Dendritic cell treated with granulocyte-macrophage colony-stimulating factor and Interleukin-4, amounts not matched to agents 40 ng/mL and 50 ng/mL, for 4 days (primary cell): ENCODE results near the gene ACADVL.

Experiments used
- H3K27ac Mint-ChIP-seq: one replicate; pipeline ENCODE4 v1.8.0; 2022; ENCODE audit warnings: mild to moderate bottlenecking, mixed read lengths
- H3K27me3 Mint-ChIP-seq: one replicate; pipeline ENCODE4 v1.8.0; 2022; ENCODE audit warnings: mild to moderate bottlenecking, mixed read lengths
- H3K36me3 Mint-ChIP-seq: one replicate; pipeline ENCODE4 v1.8.0; 2022; ENCODE audit warnings: low read depth, mixed read lengths
- H3K4me1 Mint-ChIP-seq: one replicate; pipeline ENCODE4 v1.8.0; 2022; ENCODE audit warnings: low read depth, mixed read lengths
- H3K4me3 Mint-ChIP-seq: one replicate; pipeline ENCODE4 v1.8.0; 2022; ENCODE audit warnings: mild to moderate bottlenecking, moderate library complexity, mixed read lengths
- H3K9me3 Mint-ChIP-seq: one replicate; pipeline ENCODE4 v1.8.0; 2022; ENCODE audit warnings: mixed read lengths
- intact Hi-C: fragments of 100-400 bp; cut with micrococcal nuclease; formaldehyde crosslinking; loops from one replicate; pipeline ENCODE4 v1.15.0; 2022

Gene ACADVL

GRCh38 chr17:7250695-7251627 lies 31.2 kb downstream of the ACADVL start:
- Mint-ChIP-seq H3K27me3 (no peaks in the 10 kb centered on the region), H3K9me3 (no peaks in the 10 kb centered on the region), H3K4me3 (peak overlapping the region; percentile 96), H3K27ac (peak overlapping the region; percentile 100), H3K36me3 (peaks cover 82% of the 10 kb centered on the region), H3K4me1 (peaks cover 58% of the 10 kb centered on the region)
- intact Hi-C loops: loop anchor here (5.0 kb wide), 2 partner anchors 34 to 56 kb away; partner anchors contain the start of genes ACADVL, DLG4 and EIF5A

DNA sequence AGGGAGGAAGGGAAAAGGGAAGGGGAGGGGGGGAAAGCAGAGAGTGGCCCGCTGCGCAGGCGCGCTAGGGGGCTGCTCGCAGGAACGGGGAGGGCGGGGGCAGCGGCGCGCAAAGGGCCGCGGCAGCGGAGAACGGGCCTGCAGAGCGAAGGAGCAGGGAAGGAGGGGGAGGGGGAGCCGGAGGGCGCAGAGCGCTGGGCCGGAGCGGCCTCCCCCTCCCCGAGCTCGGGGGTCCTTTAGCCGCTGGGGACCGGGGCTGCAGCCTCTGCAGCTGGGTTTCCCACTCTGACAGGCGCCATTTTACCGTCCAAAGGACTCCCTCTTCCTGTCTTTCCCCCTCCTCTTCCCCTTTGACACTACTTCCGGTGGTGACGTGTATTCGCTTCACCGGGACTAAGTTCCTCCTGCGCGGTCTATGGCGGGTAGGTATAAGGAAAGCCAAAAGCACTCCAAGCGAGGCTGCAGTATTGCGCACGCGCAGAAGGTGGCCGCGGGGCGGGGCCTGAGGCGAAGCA lies 32.0 kb downstream of the ACADVL start, which contains the start of gene CTDNEP1:
Gene CTDNEP1 (minus strand): TSS at position 74 of the 515 bp plus-strand sequence. CDS start 438 bp downstream, outside the sequence.
- Mint-ChIP-seq H3K27me3 (no peaks in the 10 kb centered on the region), H3K4me3 (peak within 1 kb of the TSS; percentile 96), H3K27ac (peak within 1 kb of the TSS; percentile 100), H3K36me3 (peaks cover 82% of the 10 kb centered on the region), H3K4me1 (peaks cover 50% of the 10 kb centered on the region), H3K9me3 (no peaks in the 10 kb centered on the region)
- intact Hi-C loops: loop anchor here (1.0 to 5.0 kb wide), 5 partner anchors 9 to 56 kb away; partner anchors contain the start of genes ACADVL, DLG4, EIF5A and GABARAP

GRCh38 chr17:7252176-7253043 lies 32.7 kb downstream of the ACADVL start, which contains the start of gene ELP5:
Gene ELP5 (plus strand): TSS chr17:7252215. CDS start chr17:7252551, 336 bp downstream.
- peaks cover 82% of the 10 kb centered on the region for H3K36me3 Mint-ChIP-seq
- H3K4me3 Mint-ChIP-seq: peak within 1 kb of the TSS; percentile 96
- intact Hi-C loops: loop anchor here (1.0 to 5.0 kb wide), 5 partner anchors 10 to 55 kb away; partner anchors contain the start of genes ACADVL, DLG4, EIF5A and GABARAP
- no peaks in the 10 kb centered on the region for H3K27me3 Mint-ChIP-seq
- H3K27ac Mint-ChIP-seq: peak within 1 kb of the TSS; percentile 100
- no peaks in the 10 kb centered on the region for H3K9me3 Mint-ChIP-seq
- peaks cover 46% of the 10 kb centered on the region for H3K4me1 Mint-ChIP-seq

DNA sequence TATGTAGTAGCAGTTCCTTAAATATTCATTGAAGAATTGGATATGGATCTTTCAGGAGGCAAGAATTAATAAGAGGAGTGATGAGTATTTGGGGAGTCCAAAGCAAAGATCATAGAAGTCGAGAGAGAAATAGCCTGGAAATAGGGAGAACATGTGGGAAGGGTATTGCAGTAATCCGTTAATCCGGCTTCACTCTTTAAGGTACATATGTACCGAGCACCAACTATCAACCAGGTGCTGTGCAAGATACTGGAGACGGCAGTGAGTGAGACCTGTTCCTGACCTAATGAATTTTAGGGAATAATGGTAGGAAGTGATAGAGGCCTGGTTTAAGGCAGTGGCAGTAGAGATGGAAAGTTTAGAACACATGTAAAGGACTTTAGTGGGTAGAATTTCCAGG lies 33.3 kb downstream of the ACADVL start:
- H3K36me3 Mint-ChIP-seq: peaks cover 88% of the 10 kb centered on the region
- H3K4me1 Mint-ChIP-seq: peaks cover 48% of the 10 kb centered on the region
- peak overlapping the region; percentile 96 for H3K4me3 Mint-ChIP-seq
- H3K27me3 Mint-ChIP-seq: no peaks in the 10 kb centered on the region
- H3K27ac Mint-ChIP-seq: peak overlapping the region; percentile 100
- intact Hi-C loops: loop anchor here (5.0 kb wide), 2 partner anchors 36 to 54 kb away; partner anchors contain the start of genes ACADVL, DLG4 and EIF5A
- no peaks in the 10 kb centered on the region for H3K9me3 Mint-ChIP-seq

GRCh38 chr17:7254511-7254910 lies 34.8 kb downstream of the ACADVL start:
- peaks cover 49% of the 10 kb centered on the region for H3K4me1 Mint-ChIP-seq
- H3K4me3 Mint-ChIP-seq: no peak overlapping the region
- H3K27ac Mint-ChIP-seq: peak overlapping the region; percentile 61
- intact Hi-C loops: loop anchor here (5.0 kb wide), 2 partner anchors 37 to 53 kb away; partner anchors contain the start of genes ACADVL, DLG4 and EIF5A
- H3K27me3 Mint-ChIP-seq: no peaks in the 10 kb centered on the region
- H3K9me3 Mint-ChIP-seq: no peaks in the 10 kb centered on the region
- peaks cover 87% of the 10 kb centered on the region for H3K36me3 Mint-ChIP-seq

GRCh38 chr17:7256766-7257456 lies 37.2 kb downstream of the ACADVL start:
- H3K36me3 Mint-ChIP-seq: peaks cover 72% of the 10 kb centered on the region
- peaks cover 12% of the 10 kb centered on the region for H3K27me3 Mint-ChIP-seq
- intact Hi-C loops: no loop called here
- peaks cover 43% of the 10 kb centered on the region for H3K4me1 Mint-ChIP-seq
- no peaks in the 10 kb centered on the region for H3K9me3 Mint-ChIP-seq
- no peak overlapping the region for H3K27ac Mint-ChIP-seq
- H3K4me3 Mint-ChIP-seq: no peak overlapping the region

DNA sequence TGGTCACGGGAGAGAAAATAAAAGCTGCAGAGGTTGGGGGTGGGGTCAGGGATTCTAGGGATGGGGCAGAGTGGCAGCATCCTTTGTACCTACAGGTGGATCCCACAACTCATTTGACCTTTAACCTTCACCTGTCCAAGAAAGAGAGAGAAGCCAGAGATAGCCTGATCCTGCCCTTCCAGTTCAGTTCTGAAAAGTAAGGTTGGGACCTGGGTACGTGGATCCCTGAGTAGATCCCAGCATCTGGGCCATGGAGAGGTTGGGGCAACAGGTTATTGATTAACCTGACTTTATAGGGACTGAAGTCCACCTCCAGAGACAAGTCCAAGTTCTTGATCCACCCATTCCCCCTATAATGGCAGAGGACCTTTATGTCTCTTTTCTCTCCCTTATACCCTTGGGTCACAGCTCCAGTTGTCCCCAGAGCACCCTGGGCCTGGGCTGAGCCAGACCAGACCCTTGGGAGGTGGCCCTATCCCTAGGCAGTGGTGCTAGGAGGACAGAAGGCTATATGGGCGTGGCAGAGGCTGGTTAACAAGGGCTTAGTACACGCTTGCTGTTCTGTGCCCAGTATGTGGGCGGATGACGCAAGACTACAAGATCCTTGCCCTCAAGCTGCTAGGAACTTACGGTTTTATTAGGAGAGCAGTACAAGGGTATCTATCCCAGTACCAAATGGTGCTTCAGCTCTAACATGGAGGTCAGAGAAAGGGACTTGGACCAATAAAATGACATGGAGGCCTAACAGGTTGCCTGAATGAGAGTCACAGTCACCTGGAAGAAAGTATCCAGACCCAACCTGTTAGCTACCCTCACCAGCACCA lies 39.2 kb downstream of the ACADVL start:
- Mint-ChIP-seq H3K4me3 (no peak overlapping the region), H3K4me1 (peaks cover 45% of the 10 kb centered on the region), H3K27me3 (peaks cover 27% of the 10 kb centered on the region), H3K9me3 (no peaks in the 10 kb centered on the region), H3K27ac (peak overlapping the region; percentile 51), H3K36me3 (peaks cover 52% of the 10 kb centered on the region)
- intact Hi-C loops: no loop called here

DNA sequence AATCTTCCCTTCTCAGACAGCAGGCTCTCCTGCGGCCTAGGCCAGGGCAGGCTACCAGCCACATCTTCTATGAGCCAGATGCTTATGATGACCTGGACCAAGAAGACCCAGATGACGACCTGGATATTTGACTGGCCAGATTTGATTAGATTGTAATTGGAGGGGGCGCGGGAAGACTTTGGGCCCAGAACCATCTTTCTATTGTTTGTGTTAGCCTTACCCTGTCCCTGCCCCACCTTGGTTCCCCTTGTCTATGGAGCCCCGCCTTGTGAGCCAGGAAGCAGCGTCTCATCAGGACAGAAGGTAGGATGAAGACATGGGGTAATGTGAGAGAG lies 39.8 kb downstream of the ACADVL start:
- Mint-ChIP-seq H3K9me3 (no peaks in the 10 kb centered on the region), H3K4me3 (no peak overlapping the region)

GRCh38 chr17:7260151-7260550 lies 40.4 kb downstream of the ACADVL start:
- peaks cover 39% of the 10 kb centered on the region for H3K27me3 Mint-ChIP-seq
- peaks cover 43% of the 10 kb centered on the region for H3K4me1 Mint-ChIP-seq
- peaks cover 40% of the 10 kb centered on the region for H3K36me3 Mint-ChIP-seq
- no peak overlapping the region for H3K4me3 Mint-ChIP-seq
- intact Hi-C loops: no loop called here
- no peaks in the 10 kb centered on the region for H3K9me3 Mint-ChIP-seq
- no peak overlapping the region for H3K27ac Mint-ChIP-seq

More for the DNA sequence above, 39.8 kb downstream of the ACADVL start:
- H3K27ac Mint-ChIP-seq: peak overlapping the region; percentile 51
- peaks cover 33% of the 10 kb centered on the region for H3K27me3 Mint-ChIP-seq
- H3K36me3 Mint-ChIP-seq: peaks cover 46% of the 10 kb centered on the region
- peaks cover 47% of the 10 kb centered on the region for H3K4me1 Mint-ChIP-seq
- intact Hi-C loops: no loop called here

DNA sequence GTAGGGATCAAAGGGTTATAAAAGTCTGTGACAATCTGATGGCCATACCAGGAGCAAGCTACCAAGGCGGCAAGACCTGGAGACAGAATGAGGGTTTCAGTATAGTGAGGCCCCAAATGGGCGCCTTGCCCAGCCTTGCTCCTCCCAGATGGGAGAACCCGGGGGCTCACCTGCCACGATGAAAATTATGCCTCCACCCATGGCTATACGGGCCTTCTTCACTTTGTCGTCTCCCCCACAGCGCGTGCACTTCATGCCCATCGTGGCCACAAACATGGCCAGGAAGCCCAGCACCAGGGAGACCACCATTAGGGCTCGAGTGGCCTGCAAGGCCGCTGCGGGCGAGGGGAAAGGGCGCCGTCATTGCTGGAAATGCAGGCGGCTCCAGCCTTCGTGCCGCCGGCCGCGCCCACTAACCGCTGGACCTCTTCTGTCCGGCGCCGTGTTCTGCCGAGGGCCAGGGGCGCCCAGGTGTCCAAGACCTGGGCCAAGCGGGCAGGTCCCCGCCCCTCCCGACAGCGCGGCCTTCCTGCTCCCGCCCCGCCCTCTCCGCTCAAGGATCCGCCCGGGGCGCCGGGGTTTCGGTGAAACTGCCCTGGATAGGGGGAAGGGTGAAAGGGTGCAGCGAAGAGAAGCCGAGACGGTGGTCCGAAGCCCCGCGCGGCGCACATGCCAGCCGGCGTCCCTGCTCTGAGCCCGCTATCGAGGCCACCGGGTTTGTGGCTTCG lies 41.1 kb downstream of the ACADVL start:
- peaks cover 43% of the 10 kb centered on the region for H3K4me1 Mint-ChIP-seq
- peak overlapping the region; percentile 25 for H3K27ac Mint-ChIP-seq
- peaks cover 42% of the 10 kb centered on the region for H3K27me3 Mint-ChIP-seq
- intact Hi-C loops: no loop called here
- H3K36me3 Mint-ChIP-seq: peaks cover 33% of the 10 kb centered on the region
- H3K9me3 Mint-ChIP-seq: no peaks in the 10 kb centered on the region
- peak overlapping the region; percentile 63 for H3K4me3 Mint-ChIP-seq

DNA sequence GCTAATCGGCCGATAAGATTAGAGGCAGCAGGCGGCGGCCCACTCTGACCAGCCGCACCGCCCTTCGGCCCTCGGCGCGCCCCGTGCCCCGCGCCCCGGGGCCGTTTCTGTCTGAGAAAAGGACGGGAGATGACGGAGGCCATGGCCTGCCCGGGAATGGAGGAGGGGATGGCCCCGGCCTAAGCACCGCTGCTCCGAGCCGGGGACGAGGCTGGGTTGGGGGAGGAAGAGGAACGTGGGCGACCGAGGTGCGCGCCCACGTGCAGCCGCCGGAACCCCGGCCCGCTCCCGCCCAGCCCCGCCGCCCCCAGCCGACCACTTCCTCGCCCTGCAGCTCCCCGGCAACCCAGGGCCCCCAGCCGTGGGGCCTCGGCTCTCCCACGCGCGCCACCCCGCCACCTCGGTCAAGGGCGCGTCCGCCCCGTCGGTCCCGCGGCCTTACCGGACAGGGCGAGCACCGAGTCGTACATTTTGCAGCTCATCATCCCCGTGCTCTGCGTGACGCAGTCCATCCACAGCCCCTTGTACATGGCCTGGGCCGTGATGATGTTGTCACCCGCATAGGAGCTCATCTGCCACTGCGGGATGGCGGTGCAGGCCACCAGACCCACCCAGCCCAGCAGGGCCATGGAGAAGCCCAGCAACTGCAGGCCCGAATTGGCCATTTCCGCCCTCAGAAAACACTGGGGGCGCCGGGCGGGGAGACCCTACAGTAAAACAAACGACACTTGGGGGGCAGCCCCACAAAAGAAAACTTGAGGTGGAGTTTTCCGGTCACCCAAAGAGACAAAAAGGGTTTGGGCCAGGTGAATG lies 41.8 kb downstream of the ACADVL start:
- H3K4me1 Mint-ChIP-seq: peaks cover 50% of the 10 kb centered on the region
- H3K9me3 Mint-ChIP-seq: no peaks in the 10 kb centered on the region
- peaks cover 26% of the 10 kb centered on the region for H3K36me3 Mint-ChIP-seq
- peaks cover 45% of the 10 kb centered on the region for H3K27me3 Mint-ChIP-seq
- intact Hi-C loops: no loop called here
- H3K27ac Mint-ChIP-seq: peak overlapping the region; percentile 25
- peak overlapping the region; percentile 63 for H3K4me3 Mint-ChIP-seq
